ENCODE data around the gene EEF1A1.
"Not testable (repeated sequence)": the region's sequence is repeated elsewhere in the genome, so short reads cannot be mapped to it uniquely, and the experiment has no call there.

The EEF1A1 gene
- total RNA-seq: 7,972 reads per million, percentile 100 among the genes with 10 or more reads in this experiment

GRCh38 chr6:73520688-73521350 lies at the start of gene EEF1A1:
Gene EEF1A1 (minus strand): TSS chr6:73521032. CDS start chr6:73520026, 1,006 bp downstream.
- DNase-seq: peak; percentile 99

- DNase-seq: no peak
Measured at GRCh38 chr6:73569121-73569520, 48.3 kb upstream of the EEF1A1 start.

GRCh38 chr6:73566954-73567591 lies 46.2 kb upstream of the EEF1A1 start:
- DNase-seq: no peak

- not testable (repeated sequence) for DNase-seq
Measured at GRCh38 chr6:73566486-73566871, 45.6 kb upstream of the EEF1A1 start.

GRCh38 chr6:73565767-73566485 lies 45.1 kb upstream of the EEF1A1 start:
- no peak for DNase-seq

GRCh38 chr6:73564578-73565345 lies 43.9 kb upstream of the EEF1A1 start:
- no peak for DNase-seq

GRCh38 chr6:73562558-73562957 lies 41.7 kb upstream of the EEF1A1 start:
- no peak for DNase-seq

- no peak for DNase-seq
Measured at GRCh38 chr6:73560853-73561407, 40.1 kb upstream of the EEF1A1 start.

GRCh38 chr6:73560182-73560732 lies 39.4 kb upstream of the EEF1A1 start:
- no peak for DNase-seq

GRCh38 chr6:73559399-73559794 lies 38.6 kb upstream of the EEF1A1 start:
- DNase-seq: not testable (repeated sequence)

- DNase-seq: no peak
Measured at GRCh38 chr6:73558624-73559398, 38.0 kb upstream of the EEF1A1 start.

GRCh38 chr6:73556836-73557235 lies 36.0 kb upstream of the EEF1A1 start:
- DNase-seq: no peak

GRCh38 chr6:73555380-73555949 lies 34.6 kb upstream of the EEF1A1 start:
- not testable (repeated sequence) for DNase-seq

GRCh38 chr6:73551115-73551514 lies 30.3 kb upstream of the EEF1A1 start:
- not testable (repeated sequence) for DNase-seq

- DNase-seq: no peak
Measured at GRCh38 chr6:73548458-73549446, 27.9 kb upstream of the EEF1A1 start.

GRCh38 chr6:73547036-73547435 lies 26.2 kb upstream of the EEF1A1 start:
- no peak for DNase-seq

GRCh38 chr6:73542891-73543290 lies 22.1 kb upstream of the EEF1A1 start:
- no peak for DNase-seq

GRCh38 chr6:73542481-73542880 lies 21.6 kb upstream of the EEF1A1 start:
- not testable (repeated sequence) for DNase-seq

- DNase-seq: no peak
Measured at GRCh38 chr6:73538116-73538779, 17.4 kb upstream of the EEF1A1 start.

Measured in effector CD4-positive, alpha-beta T cell (primary cell).